Left ventricle myocardium inferior (tissue), 1 donor: ENCODE results near the gene RAB18. TPM values are rescaled to one million over a fixed set of nuclear protein-coding genes. Genes with fewer than 3 reads are reported as not detected.

Experiments used
- DNase-seq: peaks from one replicate; pipeline ENCODE4 v3.0.0-alpha.2; 2020
- H3K27ac ChIP-seq: fragments of 200-600 bp; replicated peaks from 2 replicates; pipeline ENCODE4 v1.8.0; 2021
- H3K27me3 ChIP-seq: fragments of 200-600 bp; 2 replicates; pipeline ENCODE4 v1.8.0; 2021; ENCODE audit warnings: low read depth
- H3K36me3 ChIP-seq: fragments of 200-600 bp; 2 replicates; pipeline ENCODE4 v1.8.0; 2021
- H3K4me1 ChIP-seq: fragments of 200-600 bp; 2 replicates; pipeline ENCODE4 v1.8.0; 2021
- H3K4me3 ChIP-seq: fragments of 200-600 bp; 2 replicates; pipeline ENCODE4 v1.8.0; 2021; ENCODE audit warnings: mild to moderate bottlenecking, moderate library complexity
- H3K9me3 ChIP-seq: fragments of 200-600 bp; replicated peaks from 2 replicates; pipeline ENCODE4 v1.8.0; 2021
- CTCF ChIP-seq: fragments of 200-600 bp; IDR thresholded peaks from 2 replicates; pipeline ENCODE4 v1.8.0; 2021; ENCODE audit warnings: antibody characterized with exemption, mild to moderate bottlenecking, borderline replicate concordance
- intact Hi-C: fragments of 100-400 bp; cut with micrococcal nuclease; formaldehyde crosslinking; loops from one replicate; pipeline ENCODE4 v1.11.0; 2022
- total RNA-seq: library from RNA; stranded (reverse); fragmentation: NEBNext Ultra II Directional; extraction: Animal tissue kit (Norgen Biotek cat#: 25700); gene quantifications from one replicate; pipeline ENCODE4 v1.2.1, GENCODE V29; 2021
- donor health status: DM: no; HTN: yes; CAD: no; lungs with severe emphysema.

The RAB18 gene
- total RNA-seq, 1 donor from 2014 or later: 145 TPM

DNA sequence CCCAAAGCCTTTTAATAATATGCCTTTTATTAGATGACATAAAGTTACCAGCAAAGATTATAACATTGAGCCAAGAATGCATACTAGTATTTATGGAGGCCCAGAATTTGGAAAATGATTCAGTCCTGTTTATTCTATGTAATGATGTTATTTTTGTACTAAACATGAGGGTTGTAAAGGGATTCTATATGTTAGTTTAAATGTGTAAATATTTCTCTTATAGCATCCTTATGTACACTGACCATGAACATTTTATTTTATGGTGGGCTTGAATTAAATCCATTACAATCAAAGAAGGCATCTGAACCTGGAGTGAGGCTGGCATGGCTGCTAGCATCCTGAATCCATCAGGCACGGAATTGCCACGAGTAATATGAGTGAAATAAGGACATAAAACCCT lies 80.2 kb downstream of the RAB18 start:
- Histone ChIP-seq H3K4me1 (no peaks in the 10 kb centered on the region), H3K27me3 (no peaks in the 10 kb centered on the region), H3K4me3 (no peak overlapping the region), H3K36me3 (no peaks in the 10 kb centered on the region), H3K9me3 (peaks cover 6% of the 10 kb centered on the region), H3K27ac (no peak overlapping the region)
- DNase-seq: no peak
- intact Hi-C loops: no loop called here
- no peak for TF ChIP-seq CTCF

Other genes with a start within 250 kb of the RAB18 start
- gene MKX, start 241.5 kb downstream of the RAB18 start, total RNA-seq: 0.22 TPM